CD4-positive, alpha-beta T cell treated with Interleukin-4 for 4 hours (primary cell): ENCODE measurements around the gene MLPH.

Experiments used
- DNase-seq: peaks from one replicate; pipeline ENCODE4 v3.0.0-alpha.2; 2020

MLPH gene

DNA sequence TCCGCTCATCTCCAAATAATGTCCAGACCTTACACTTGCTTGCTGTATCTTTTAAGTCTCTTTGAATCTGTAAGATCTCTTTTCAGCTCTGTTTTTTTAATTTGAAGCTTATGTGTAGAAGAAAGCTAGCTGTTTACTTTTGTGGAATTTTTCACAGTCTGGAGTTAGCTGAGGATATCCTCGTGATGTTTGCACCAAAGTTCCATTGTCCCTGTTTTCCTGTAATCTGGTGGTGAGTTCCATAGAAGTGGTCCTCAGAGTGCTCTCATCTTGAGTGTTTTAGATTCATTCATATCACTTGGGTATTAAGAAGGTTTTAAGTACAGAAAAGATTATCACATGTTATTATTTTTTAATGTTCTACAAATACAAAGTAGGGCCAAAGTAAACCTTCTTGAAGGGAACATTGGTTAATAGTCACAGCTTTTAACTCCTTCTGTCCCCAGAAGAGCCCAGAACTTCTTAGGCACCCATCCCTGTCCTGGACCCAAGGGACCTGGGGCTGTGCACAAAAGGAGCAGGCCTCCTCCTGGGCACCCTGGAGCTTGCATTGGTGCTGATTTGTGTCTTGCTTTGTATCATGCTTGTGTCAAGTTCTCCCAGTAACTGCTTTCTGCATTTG is 15.0 kb downstream of the MLPH start:
- no peak for DNase-seq

DNA sequence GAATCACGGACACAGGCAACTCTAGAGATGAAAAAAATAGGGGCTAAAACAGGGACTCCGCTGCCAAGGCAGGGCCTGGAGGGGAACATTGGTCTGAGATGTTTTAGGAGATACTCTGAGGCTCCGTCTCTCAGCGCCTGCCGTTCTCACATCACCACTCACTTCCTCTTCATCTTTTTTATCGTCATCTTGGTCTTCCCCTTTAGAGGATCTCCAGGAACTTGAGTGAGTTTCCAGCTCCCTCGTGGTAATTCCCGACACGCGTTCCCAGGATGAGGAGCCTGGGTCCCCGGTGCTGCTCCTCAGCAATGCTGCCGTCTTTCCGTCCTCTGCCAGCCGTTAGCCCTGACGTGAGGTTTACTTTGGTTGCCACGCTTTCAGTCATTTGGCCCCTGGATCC is 16.1 kb downstream of the MLPH start:
- no peak for DNase-seq

GRCh38 chr2:237505188-237505939 is 18.3 kb downstream of the MLPH start:
- DNase-seq, result no peak

DNA sequence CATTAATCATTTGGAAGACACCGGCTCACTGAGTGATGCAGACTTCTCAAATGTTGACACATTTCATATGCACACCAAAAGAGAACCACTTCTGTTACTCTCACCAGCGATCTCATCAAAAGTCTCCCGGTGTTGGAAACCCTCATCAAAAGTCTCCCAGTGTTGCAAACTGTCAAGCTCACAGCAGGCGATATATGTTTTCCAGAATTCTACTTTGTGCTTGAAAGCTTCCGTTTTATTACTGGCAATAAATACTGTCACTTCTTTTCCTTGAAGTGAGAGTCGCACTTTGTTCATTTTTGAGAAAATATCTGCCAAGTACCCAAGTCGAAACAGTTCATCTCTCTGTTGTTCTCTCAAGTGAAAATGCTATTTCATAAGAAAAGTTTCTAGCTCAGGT is 20.5 kb downstream of the MLPH start:
- DNase-seq, result no peak

GRCh38 chr2:237508361-237508760 is 21.3 kb downstream of the MLPH start:
- DNase-seq, result no peak

DNA sequence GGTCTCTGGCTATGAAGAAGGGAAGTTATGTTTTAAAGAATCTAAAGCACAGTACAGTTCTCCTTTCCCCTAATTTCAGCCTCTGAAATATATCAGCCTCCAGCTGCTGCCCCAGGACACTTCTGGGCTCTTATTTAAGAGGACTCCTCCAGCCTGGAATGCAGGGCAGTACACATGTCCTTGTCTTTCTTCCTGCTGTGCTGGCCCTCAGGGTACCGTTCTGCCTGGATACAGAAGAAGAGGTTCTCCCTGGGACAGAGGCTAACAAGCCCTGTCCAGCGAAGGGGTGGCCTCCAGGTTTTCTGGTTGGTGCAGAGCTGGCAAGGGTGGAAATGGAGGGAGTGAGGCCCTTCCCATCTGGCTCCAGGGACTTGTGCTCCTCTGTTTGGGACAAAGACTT is 22.1 kb downstream of the MLPH start:
- no peak for DNase-seq

GRCh38 chr2:237509905-237510304 is 22.9 kb downstream of the MLPH start:
- DNase-seq, result no peak

GRCh38 chr2:237510502-237511217 is 23.6 kb downstream of the MLPH start:
- no peak for DNase-seq

GRCh38 chr2:237511433-237511832 is 24.4 kb downstream of the MLPH start:
- no peak for DNase-seq

GRCh38 chr2:237511885-237512405 is 24.9 kb downstream of the MLPH start:
- DNase-seq, result no peak

DNA sequence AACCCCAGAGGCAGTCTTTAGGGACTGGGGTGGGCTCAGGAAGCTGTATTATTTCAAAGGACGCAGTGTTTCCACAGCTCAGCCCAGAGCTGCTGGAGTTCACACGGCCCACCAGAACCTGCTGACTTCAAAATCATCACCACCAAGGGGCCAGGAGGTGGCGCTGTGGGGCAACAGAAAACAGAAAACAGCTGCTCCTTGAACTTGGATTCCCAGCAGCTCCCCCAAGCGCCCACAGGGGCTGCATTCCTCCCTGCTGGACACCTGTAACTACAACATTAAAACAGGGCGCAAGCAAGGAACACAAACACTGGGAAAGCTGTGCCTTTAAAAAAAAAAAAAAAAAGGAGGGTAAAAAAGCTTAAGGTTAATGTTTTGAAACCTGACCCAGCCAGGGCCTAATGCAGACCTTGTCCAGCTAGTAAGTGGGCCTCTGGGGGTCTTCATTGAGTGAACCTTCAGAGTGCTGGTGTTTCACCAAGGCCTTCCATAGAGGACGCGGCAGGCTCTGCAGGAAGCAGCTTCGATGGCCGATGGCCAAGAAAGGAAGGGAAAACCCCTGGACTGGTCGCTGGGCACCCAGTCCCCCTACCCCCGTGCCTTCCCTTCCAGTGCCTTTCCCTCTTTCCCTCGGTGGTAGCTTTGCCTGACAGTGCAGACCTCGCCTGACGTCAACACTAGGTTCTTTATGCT is 25.9 kb downstream of the MLPH start:
- peak; percentile 70 for DNase-seq

DNA sequence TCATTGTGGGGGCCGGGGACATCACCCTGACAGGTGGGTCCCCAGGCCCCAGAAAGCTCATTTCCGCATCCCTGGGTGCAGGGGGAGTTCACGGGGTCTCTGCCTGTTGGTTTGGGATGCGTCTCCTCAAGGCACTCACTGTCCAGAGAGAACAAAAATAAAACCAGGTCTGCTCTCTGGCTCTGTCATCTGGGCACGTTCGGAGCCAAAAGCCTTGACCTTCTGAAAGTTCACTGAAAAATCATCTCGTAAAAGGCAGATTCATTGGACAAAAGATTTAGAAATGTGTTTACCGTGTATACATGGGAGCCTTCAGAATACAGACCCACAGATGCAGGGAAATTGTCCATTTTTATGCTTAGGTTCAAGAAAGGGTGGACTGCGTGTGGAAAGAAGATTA is 26.6 kb downstream of the MLPH start:
- DNase-seq, result no peak

GRCh38 chr2:237514474-237515130 is 27.6 kb downstream of the MLPH start:
- DNase-seq, result no peak

DNA sequence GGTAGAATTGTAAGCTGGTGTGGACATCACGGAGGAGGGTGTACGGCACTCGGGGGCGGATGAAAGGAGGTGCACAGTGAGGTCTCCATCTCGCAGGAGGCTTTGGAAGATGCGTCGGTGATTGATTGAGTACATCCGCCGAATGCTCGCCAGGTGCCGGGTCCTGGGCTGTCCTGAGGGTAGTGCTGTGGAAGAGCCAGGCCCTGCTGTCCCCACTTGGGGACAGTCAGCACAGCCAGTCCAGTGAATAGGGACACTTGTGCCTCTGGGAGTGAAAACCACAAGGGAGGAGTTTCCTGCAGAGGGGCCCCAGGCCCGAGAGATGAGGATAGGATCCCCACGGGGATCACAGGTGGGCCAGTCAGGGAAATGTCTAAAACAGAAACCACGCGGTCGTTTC is 28.1 kb downstream of the MLPH start:
- no peak for DNase-seq

- no peak for DNase-seq
Observed at GRCh38 chr2:237515621-237516275, 28.7 kb downstream of the MLPH start.

GRCh38 chr2:237517163-237517562 is 30.1 kb downstream of the MLPH start:
- no peak for DNase-seq

GRCh38 chr2:237517990-237518389 is 30.9 kb downstream of the MLPH start:
- DNase-seq, result no peak

DNA sequence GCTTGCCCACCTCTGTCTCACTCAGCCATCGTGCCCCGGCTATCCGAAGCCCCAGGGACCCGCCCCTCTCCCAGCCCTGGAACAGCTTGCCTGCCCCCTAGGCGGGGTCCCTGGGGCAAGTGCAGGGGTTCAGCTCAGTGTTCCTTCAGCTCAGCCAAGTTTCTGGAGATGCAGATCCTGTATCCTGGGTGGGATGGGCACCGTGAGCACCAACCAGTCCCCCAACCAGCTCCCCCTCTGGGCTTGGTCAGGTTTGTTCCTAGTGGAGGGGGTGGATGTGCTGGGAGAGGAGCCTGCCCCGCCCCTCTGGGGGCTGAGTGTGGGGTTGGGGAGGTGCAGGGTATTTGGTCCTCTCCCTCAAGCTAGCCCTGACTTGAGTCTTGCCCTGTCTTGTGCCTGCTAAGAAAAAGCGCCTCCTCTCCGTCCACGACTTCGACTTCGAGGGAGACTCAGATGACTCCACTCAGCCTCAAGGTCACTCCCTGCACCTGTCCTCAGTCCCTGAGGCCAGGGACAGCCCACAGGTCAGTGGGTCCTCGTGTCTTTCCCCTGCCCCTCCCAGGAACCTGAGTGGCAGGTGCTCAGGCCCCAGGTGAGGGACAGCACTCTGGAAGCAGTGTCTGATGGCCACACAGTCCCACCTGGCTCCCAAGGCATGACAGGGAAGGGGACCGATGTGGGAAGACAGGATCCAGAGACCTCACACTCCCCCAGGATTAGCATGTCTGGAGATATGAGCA is 32.6 kb downstream of the MLPH start:
- no peak for DNase-seq

- DNase-seq, result no peak
Observed at GRCh38 chr2:237520290-237520689, 33.2 kb downstream of the MLPH start.

GRCh38 chr2:237524631-237525030 is 37.6 kb downstream of the MLPH start:
- no peak for DNase-seq

- DNase-seq, result no peak
Observed at GRCh38 chr2:237525559-237526157, 38.6 kb downstream of the MLPH start.
